GM12878 (cell line): Measurements from ENCODE around the gene DNAJB8. TPM values are rescaled to one million over a fixed set of nuclear protein-coding genes. Genes with fewer than 3 reads are reported as not detected.

ENCODE experiments used
- ATAC-seq: fragments of 200-7000 bp; cut with Tn5 transposase; 3 replicates; pipeline ENCODE4 v1.9.1; 2020; ENCODE audit warnings: mild to moderate bottlenecking, moderate library complexity
- BruUV-seq: library from RNA; stranded (reverse); fragments of 400-500 nt; replicated peaks from 2 replicates; lab custom pipeline; 2021; lab: Mats Ljungman, UMichigan
- CTCF ChIA-PET: fragments of 300-600 bp; sonication (Branson Sonifier 250); formaldehyde crosslinking; extraction: SDS; loops from one replicate; lab custom pipeline; 2021; ENCODE audit warnings: inconsistent platforms; lab: Yijun Ruan, JAX
- POLR2A ChIA-PET: fragments of 350-600 bp; formaldehyde crosslinking; extraction: SDS; loops from one replicate; lab custom pipeline; 2021; ENCODE audit warnings: inconsistent platforms; lab: Charles Lee
- RAD21 ChIA-PET: fragments of 300-600 bp; sonication (Branson Sonifier 250); formaldehyde crosslinking; loops from one replicate; lab custom pipeline; 2023; ENCODE audit warnings: antibody characterized with exemption; ENCODE audit not compliant: unreplicated experiment; lab: Charles Lee
- SMC1A ChIA-PET: fragments of 300-600 bp; sonication (Branson Sonifier 250); formaldehyde crosslinking; loops from one replicate; lab custom pipeline; 2023; ENCODE audit not compliant: unreplicated experiment, uncharacterized antibody; lab: Charles Lee
- DNase-seq: peaks from one replicate; pipeline ENCODE4 v3.0.0-alpha.2; 2011; ENCODE audit warnings: low read depth, low spot score
- FAIRE-seq: peaks from 3 replicates; lab custom pipeline; 2011; peaks lifted over from hg19 to GRCh38; lab: Jason Lieb, UNC
- H2AFZ ChIP-seq: 2 replicates; pipeline ENCODE4 v1.6.0; 2011; ENCODE audit warnings: low read depth, low read length, control low read depth; ENCODE audit not compliant: control insufficient read depth
- H3K27ac ChIP-seq: 2 replicates; pipeline ENCODE4 v1.5.1; 2011; ENCODE audit warnings: control low read depth; ENCODE audit not compliant: control insufficient read depth, insufficient read depth
- H3K27me3 ChIP-seq, 2 experiments: replicated peaks in 1 of 2; 2 replicates each; pipeline versions ENCODE4 v1.6.0 to v1.6.1; 2011; ENCODE audit warnings: low read length in 1 of 2; ENCODE audit not compliant: control insufficient read depth in 2 of 2, insufficient read depth in 2 of 2
- H3K36me3 ChIP-seq, 2 experiments: 2 replicates each; pipeline ENCODE4 v1.5.1; 2011; ENCODE audit warnings: low read length in 1 of 2; ENCODE audit not compliant: control insufficient read depth in 2 of 2, insufficient read depth in 2 of 2
- H3K4me1 ChIP-seq: 2 replicates; pipeline ENCODE4 v1.6.1; 2011; ENCODE audit warnings: mild to moderate bottlenecking, low read length, moderate library complexity, mixed read lengths; ENCODE audit not compliant: control insufficient read depth, insufficient read depth
- H3K4me2 ChIP-seq: 2 replicates; pipeline ENCODE4 v1.6.0; 2011; ENCODE audit warnings: control low read depth; ENCODE audit not compliant: control insufficient read depth, insufficient read depth
- H3K4me3 ChIP-seq: fragments of 200-600 bp; sonication (generic); 2 replicates; pipeline ENCODE4 v1.5.1; 2016
- H3K79me2 ChIP-seq: 2 replicates; pipeline ENCODE4 v1.6.0; 2011; ENCODE audit warnings: low read length; ENCODE audit not compliant: control insufficient read depth, insufficient read depth
- H3K9ac ChIP-seq: 2 replicates; pipeline ENCODE4 v1.8.0; 2011; ENCODE audit warnings: low read length, control low read depth, mixed read lengths; ENCODE audit not compliant: control insufficient read depth, insufficient read depth
- H3K9me3 ChIP-seq: replicated peaks from 3 replicates; pipeline ENCODE4 v1.5.1; 2011; ENCODE audit warnings: mild to moderate bottlenecking, low read length; ENCODE audit not compliant: control insufficient read depth, insufficient read depth
- H4K20me1 ChIP-seq: 2 replicates; pipeline ENCODE4 v1.6.0; 2011; ENCODE audit not compliant: control insufficient read depth, insufficient read depth
- ATF7 ChIP-seq: fragments of 450-650 bp; IDR thresholded peaks from 2 replicates; pipeline ENCODE4 v1.6.1; 2016; ENCODE audit warnings: low read depth, mild to moderate bottlenecking
- BACH1 ChIP-seq: fragments of 450-650 bp; IDR thresholded peaks from 2 replicates; pipeline ENCODE4 v1.6.1; 2017; ENCODE audit warnings: mild to moderate bottlenecking, borderline replicate concordance
- GATAD2B ChIP-seq: fragments of 450-650 bp; conservative IDR thresholded peaks from 2 replicates; pipeline ENCODE4 v1.6.1; 2017; ENCODE audit warnings: low read depth, mild to moderate bottlenecking, moderate library complexity
- MXI1 ChIP-seq: fragments of 150-350 bp; IDR thresholded peaks from 2 replicates; pipeline ENCODE4 v1.6.1; 2011; ENCODE audit warnings: low read depth, mild to moderate bottlenecking, inconsistent platforms, low read length, improper control_type of control experiment
- PAX5 ChIP-seq: IDR thresholded peaks from 2 replicates; pipeline ENCODE4 v1.6.1; 2011; ENCODE audit warnings: low read depth, low read length, borderline replicate concordance
- PAX8 ChIP-seq: fragments of 450-650 bp; IDR thresholded peaks from 2 replicates; pipeline ENCODE4 v1.6.1; 2017; ENCODE audit warnings: mild to moderate bottlenecking, moderate library complexity
- RELB ChIP-seq: fragments of 450-650 bp; IDR thresholded peaks from 2 replicates; pipeline ENCODE4 v1.6.1; 2017; ENCODE audit warnings: low read depth, mild to moderate bottlenecking, moderate library complexity
- RFX5 ChIP-seq: IDR thresholded peaks from 2 replicates; pipeline ENCODE4 v1.6.1; 2011; ENCODE audit warnings: low read depth, low read length, improper control_type of control experiment
- RUNX3 ChIP-seq: IDR thresholded peaks from 2 replicates; pipeline ENCODE4 v1.6.1; 2012; ENCODE audit warnings: low read length, inconsistent platforms
- STAT1 ChIP-seq: fragments of 450-650 bp; conservative IDR thresholded peaks from 2 replicates; pipeline ENCODE4 v1.6.1; 2014; ENCODE audit warnings: antibody characterized with exemption, mild to moderate bottlenecking
- TCF12 ChIP-seq: IDR thresholded peaks from 2 replicates; pipeline ENCODE4 v1.6.1; 2011; ENCODE audit warnings: low read depth, mild to moderate bottlenecking, low read length
- TCF7 ChIP-seq: IDR thresholded peaks from 2 replicates; pipeline ENCODE4 v1.6.1; 2014; ENCODE audit warnings: antibody characterized with exemption, borderline replicate concordance
- ZBTB4 ChIP-seq: fragments of 450-650 bp; formaldehyde crosslinking; IDR thresholded peaks from 2 replicates; pipeline ENCODE4 v1.4.0; 2022; ENCODE audit warnings: mild to moderate bottlenecking, moderate library complexity
- ZNF592 ChIP-seq: fragments of 450-650 bp; IDR thresholded peaks from 2 replicates; pipeline ENCODE4 v1.6.1; 2017; ENCODE audit warnings: mild to moderate bottlenecking, moderate library complexity
- WGBS: methylation state at CpG from one replicate; pipeline ENCODE4 v1.1.6; 2016; ENCODE audit warnings: low lambda C conversion rate; ENCODE audit not compliant: insufficient replicate concordance, insufficient coverage; ENCODE audit errors: missing lambda C conversion rate; 5-methylcytosine and 5-hydroxymethylcytosine counted together
- in situ Hi-C: fragments of 300-500 bp; cut with MboI; formaldehyde crosslinking; loops from 9 replicates; pipeline ENCODE4 v1.14.3; 2018; ENCODE audit warnings: mixed read lengths
- intact Hi-C: fragments of 100-400 bp; cut with micrococcal nuclease; formaldehyde crosslinking; loops from one replicate; pipeline ENCODE4 v1.14.2; 2022; ENCODE audit not compliant: unreplicated experiment
- polyA plus RNA-seq, 11 experiments: library from polyadenylated mRNA; depleted of rRNA in 4 of 11; unstranded in 6 of 11; stranded (reverse) in 5 of 11; fragments of >200 nt; fragmentation: Nextera tagmentation in 4 of 11; fragmentation: Illumina TruSeq in 1 of 11; extraction: Ambion mirVana in 4 of 11; extraction: Trizol in 1 of 11; gene quantifications; 1 replicate in 1 of 11; 2 replicates in 10 of 11; pipeline versions ENCODE4 v1.2.1 to v1.2.3, GENCODE V29; 2011 to 2016; ENCODE audit warnings: inconsistent platforms in 2 of 11, missing spikeins in 2 of 11, low read depth in 1 of 11
- total RNA-seq, 4 experiments: library from RNA; depleted of rRNA in 3 of 4; stranded (reverse); fragments of >200 nt in 3 of 4; fragmentation: Illumina TruSeq in 1 of 4; extraction: Trizol in 1 of 4; gene quantifications; 2 replicates each; pipeline versions ENCODE4 v1.2.1 to v1.2.3, GENCODE V29; 2013 to 2021

DNAJB8 gene
- total and polyA plus RNA-seq, 10 of the 15 experiments (the other 5 are each of a cell fraction or from before 2014, with no cell fraction given): not detected

GRCh38 chr3:128472449-128473179 lies 5.9 kb upstream of the DNAJB8 start:
- ChIA-PET POLR2A (no interaction called here), SMC1A (no interaction called here), CTCF (no interaction called here), RAD21 (no interaction called here)
- no peak overlapping the region for H3K27ac ChIP-seq
- in situ Hi-C loops (no loop called here), intact Hi-C loops (no loop called here)
- no peak overlapping the region for H3K4me2 ChIP-seq
- DNase-seq: no peak
- BruUV-seq: no TSS peak
- H3K9ac ChIP-seq: no peak overlapping the region
- no peaks in the 10 kb centered on the region for H4K20me1 ChIP-seq
- 54% methylated on average over 13 of the region's 13 CpGs for WGBS
- no peak for FAIRE-seq
- no peak overlapping the region for H3K4me3 ChIP-seq
- H3K4me1 ChIP-seq: no peaks in the 10 kb centered on the region; the same call in 1 of the 2 replicates
- no peak for ATAC-seq
- H3K9me3 ChIP-seq: no peaks in the 10 kb centered on the region
- H2AFZ ChIP-seq: no peak overlapping the region
- peaks cover 0 to 3% of the 10 kb centered on the region in 2 experiments; a peak in 3 of 4 replicates for H3K27me3 ChIP-seq
- no peaks in the 10 kb centered on the region for H3K36me3 ChIP-seq
- no peaks in the 10 kb centered on the region for H3K79me2 ChIP-seq
- no peak for TF ChIP-seq STAT1
- no peak for TF ChIP-seq PAX5
- TF ChIP-seq ZBTB4 (CRISPR knock-in tag): no peak
- TF ChIP-seq GATAD2B: no peak
- no peak for TF ChIP-seq ATF7
- no peak for TF ChIP-seq RFX5
- no peak for TF ChIP-seq RELB
- no peak for TF ChIP-seq RUNX3
- TF ChIP-seq TCF7: no peak
- TF ChIP-seq TCF12: no peak
- TF ChIP-seq MXI1: no peak
- no peak for TF ChIP-seq ZNF592
- TF ChIP-seq PAX8: no peak
- TF ChIP-seq BACH1: no peak
